Tibial nerve (tissue), 4 donors: ENCODE measurements around the gene ANKRD28.

Experiments used
- EP300 ChIP-seq, 2 donors: sonication (generic); formaldehyde crosslinking; IDR thresholded peaks; one replicate each; pipeline ENCODE4 v1.6.1; 2017; ENCODE audit warnings: antibody characterized with exemption in 2 of 2, mild to moderate bottlenecking in 1 of 2
- POLR2A ChIP-seq, 2 donors: fragments of 450-650 bp; IDR thresholded peaks; one replicate each; pipeline ENCODE4 v1.6.1; 2017; ENCODE audit warnings: antibody characterized with exemption in 2 of 2, mild to moderate bottlenecking in 2 of 2, moderate library complexity in 2 of 2
- TF ChIP-seq, protein P1 (sequence below), 5 experiments: fragments of 200-600 bp in 3 of 5; fragments of 450-650 bp in 2 of 5; sonication (generic) in 3 of 5; IDR thresholded peaks; one replicate each; pipeline ENCODE4 v1.5.1; 2016 to 2019; ENCODE audit warnings: antibody characterized with exemption in 5 of 5, mild to moderate bottlenecking in 3 of 5, moderate library complexity in 2 of 5

DNA sequence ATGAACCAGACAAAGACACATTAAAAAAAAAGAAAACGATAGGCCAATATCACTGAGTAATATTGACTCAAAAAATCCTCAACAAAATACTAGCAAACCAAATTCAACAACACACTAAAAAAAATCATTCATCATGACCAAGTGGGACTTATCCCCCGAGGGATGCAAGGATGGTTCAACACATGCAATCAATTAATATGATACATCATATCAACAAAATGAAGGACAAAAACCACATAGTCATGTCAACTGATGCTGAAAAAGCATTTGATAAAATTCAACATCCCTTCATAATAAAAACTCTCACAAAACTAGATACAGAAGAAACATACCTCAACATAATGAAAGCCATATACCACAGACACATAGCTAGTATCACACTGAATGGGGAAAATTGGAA, 41.8 kb upstream of the ANKRD28 start:
- TF ChIP-seq, protein P1, sequence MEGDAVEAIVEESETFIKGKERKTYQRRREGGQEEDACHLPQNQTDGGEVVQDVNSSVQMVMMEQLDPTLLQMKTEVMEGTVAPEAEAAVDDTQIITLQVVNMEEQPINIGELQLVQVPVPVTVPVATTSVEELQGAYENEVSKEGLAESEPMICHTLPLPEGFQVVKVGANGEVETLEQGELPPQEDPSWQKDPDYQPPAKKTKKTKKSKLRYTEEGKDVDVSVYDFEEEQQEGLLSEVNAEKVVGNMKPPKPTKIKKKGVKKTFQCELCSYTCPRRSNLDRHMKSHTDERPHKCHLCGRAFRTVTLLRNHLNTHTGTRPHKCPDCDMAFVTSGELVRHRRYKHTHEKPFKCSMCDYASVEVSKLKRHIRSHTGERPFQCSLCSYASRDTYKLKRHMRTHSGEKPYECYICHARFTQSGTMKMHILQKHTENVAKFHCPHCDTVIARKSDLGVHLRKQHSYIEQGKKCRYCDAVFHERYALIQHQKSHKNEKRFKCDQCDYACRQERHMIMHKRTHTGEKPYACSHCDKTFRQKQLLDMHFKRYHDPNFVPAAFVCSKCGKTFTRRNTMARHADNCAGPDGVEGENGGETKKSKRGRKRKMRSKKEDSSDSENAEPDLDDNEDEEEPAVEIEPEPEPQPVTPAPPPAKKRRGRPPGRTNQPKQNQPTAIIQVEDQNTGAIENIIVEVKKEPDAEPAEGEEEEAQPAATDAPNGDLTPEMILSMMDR (IDR thresholded peaks at IDR 0.05) = no peak
- TF ChIP-seq EP300 (IDR thresholded peaks at IDR 0.05) (no peak), POLR2A (IDR thresholded peaks at IDR 0.05) (no peak)
